Thyroid gland (tissue), 4 donors: ENCODE measurements around the gene HTR7. TPM values are rescaled to one million over a fixed set of nuclear protein-coding genes. Genes with fewer than 3 reads are reported as not detected.
A peak's percentile ranks its signal among the peaks of the same experiment; 100 is the strongest.
"Not testable (repeated sequence)": the region's sequence is repeated elsewhere in the genome, so short reads cannot be mapped to it uniquely, and the experiment has no call there.

Source experiments
- DNase-seq, 2 donors: peaks; one replicate each; pipeline ENCODE4 v3.0.0-alpha.2; 2019
- H3K27ac ChIP-seq, 3 donors: fragments of 200-600 bp; sonication (generic); 1 replicate in 2 of 3; 2 replicates in 1 of 3; pipeline ENCODE4 v1.5.1; 2016 to 2019; ENCODE audit warnings: mild to moderate bottlenecking in 1 of 3, moderate library complexity in 1 of 3
- H3K27me3 ChIP-seq: fragments of 200-600 bp; sonication (generic); one replicate; pipeline ENCODE4 v1.5.1; 2019
- H3K36me3 ChIP-seq, 2 donors: fragments of 200-600 bp; sonication (generic); one replicate each; pipeline ENCODE4 v1.5.1; 2016 to 2019
- H3K4me1 ChIP-seq, 2 donors: fragments of 200-600 bp; sonication (generic); one replicate each; pipeline ENCODE4 v1.5.1; 2017 to 2019
- H3K4me3 ChIP-seq, 3 donors: fragments of 200-600 bp; sonication (generic); replicated peaks in 1 of 3; 1 replicate in 2 of 3; 2 replicates in 1 of 3; pipeline ENCODE4 v1.5.1; 2016; ENCODE audit warnings: mild to moderate bottlenecking in 1 of 3
- H3K9me3 ChIP-seq: fragments of 200-600 bp; sonication (generic); one replicate; pipeline ENCODE4 v1.5.1; 2017
- POLR2A ChIP-seq, 2 donors: fragments of 450-650 bp; IDR thresholded peaks; one replicate each; pipeline ENCODE4 v1.6.1; 2017; ENCODE audit warnings: antibody characterized with exemption in 2 of 2, mild to moderate bottlenecking in 2 of 2, moderate library complexity in 1 of 2
- WGBS, 2 donors: methylation state at CpG; one replicate each; pipeline ENCODE4 v1.1.5; 2017; 5-methylcytosine and 5-hydroxymethylcytosine counted together
- intact Hi-C: fragments of 100-400 bp; cut with DNase I; formaldehyde crosslinking; loops from one replicate; pipeline ENCODE4 v1.15.1; 2023
- total RNA-seq, 4 donors: library from RNA; depleted of rRNA; stranded (reverse); fragments of >200 nt; gene quantifications; one replicate each; pipeline ENCODE4 v1.2.3, GENCODE V29; 2016
- TF ChIP-seq, protein P1 (sequence below), 6 experiments: fragments of 200-600 bp in 3 of 6; fragments of 450-650 bp in 3 of 6; sonication (generic) in 3 of 6; IDR thresholded peaks; one replicate each; pipeline ENCODE4 v1.5.1; 2016 to 2019; ENCODE audit warnings: antibody characterized with exemption in 6 of 6, mild to moderate bottlenecking in 2 of 6, inconsistent platforms in 1 of 6, moderate library complexity in 1 of 6

The HTR7 gene
- total RNA-seq, 4 donors from 2014 or later = 0.29 TPM; not detected in 3

- intact Hi-C loops = no loop called here
- Histone ChIP-seq H3K9me3 (no peaks in the 10 kb centered on the region), H3K27me3 (no peaks in the 10 kb centered on the region), H3K4me3 (no peak overlapping the region), H3K27ac (no peak overlapping the region), H3K4me1 (no peaks in the 10 kb centered on the region), H3K36me3 (peaks cover 19 to 27% of the 10 kb centered on the region in 2 donors)
- WGBS, 2 donors = 80 to 91% methylated on average over 3 of the region's 3 CpGs
- TF ChIP-seq, protein P1, sequence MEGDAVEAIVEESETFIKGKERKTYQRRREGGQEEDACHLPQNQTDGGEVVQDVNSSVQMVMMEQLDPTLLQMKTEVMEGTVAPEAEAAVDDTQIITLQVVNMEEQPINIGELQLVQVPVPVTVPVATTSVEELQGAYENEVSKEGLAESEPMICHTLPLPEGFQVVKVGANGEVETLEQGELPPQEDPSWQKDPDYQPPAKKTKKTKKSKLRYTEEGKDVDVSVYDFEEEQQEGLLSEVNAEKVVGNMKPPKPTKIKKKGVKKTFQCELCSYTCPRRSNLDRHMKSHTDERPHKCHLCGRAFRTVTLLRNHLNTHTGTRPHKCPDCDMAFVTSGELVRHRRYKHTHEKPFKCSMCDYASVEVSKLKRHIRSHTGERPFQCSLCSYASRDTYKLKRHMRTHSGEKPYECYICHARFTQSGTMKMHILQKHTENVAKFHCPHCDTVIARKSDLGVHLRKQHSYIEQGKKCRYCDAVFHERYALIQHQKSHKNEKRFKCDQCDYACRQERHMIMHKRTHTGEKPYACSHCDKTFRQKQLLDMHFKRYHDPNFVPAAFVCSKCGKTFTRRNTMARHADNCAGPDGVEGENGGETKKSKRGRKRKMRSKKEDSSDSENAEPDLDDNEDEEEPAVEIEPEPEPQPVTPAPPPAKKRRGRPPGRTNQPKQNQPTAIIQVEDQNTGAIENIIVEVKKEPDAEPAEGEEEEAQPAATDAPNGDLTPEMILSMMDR (IDR thresholded peaks at IDR 0.05) = no peak
- no peak for TF ChIP-seq POLR2A (IDR thresholded peaks at IDR 0.05)
- DNase-seq = no peak
Observed at GRCh38 chr10:90884431-90884830, 26.6 kb upstream of the HTR7 start.

DNA sequence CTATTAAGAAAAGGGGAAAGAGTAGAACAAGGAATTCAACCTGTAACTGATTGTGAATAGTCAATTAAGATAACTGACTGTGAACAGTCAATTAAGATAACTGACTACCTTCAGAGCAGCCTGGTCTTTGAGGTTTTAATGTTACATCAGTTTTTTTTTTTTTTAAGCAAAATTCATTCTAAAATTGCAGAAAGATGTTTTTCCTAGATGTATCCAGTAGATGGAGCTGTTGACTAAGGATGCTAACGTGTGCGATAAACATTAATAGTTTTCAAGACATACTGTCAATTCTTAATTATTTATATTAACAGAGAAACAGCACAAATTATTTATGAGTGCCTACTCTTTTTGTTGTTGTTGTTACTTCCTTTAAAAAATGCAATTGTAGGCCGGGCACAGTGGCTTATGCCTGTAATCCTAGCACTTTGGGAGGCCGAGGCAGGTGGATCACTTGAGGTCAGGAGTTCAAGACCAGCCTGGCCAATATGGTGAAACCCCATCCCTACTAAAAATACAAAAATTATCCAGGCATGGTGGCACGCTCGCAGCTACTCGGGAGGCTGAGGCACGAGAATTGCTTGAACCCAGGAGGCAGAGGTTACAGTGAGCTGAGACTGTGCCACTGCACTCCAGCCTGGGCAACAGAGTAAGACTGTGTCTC, 22.4 kb upstream of the HTR7 start:
- DNase-seq, H3K4me3 ChIP-seq, H3K9me3 ChIP-seq, H3K27ac ChIP-seq, intact Hi-C loops, H3K27me3 ChIP-seq, H3K4me1 ChIP-seq: not testable (repeated sequence)
- WGBS, 2 donors = 75 to 77% methylated on average over 8 of the region's 8 CpGs
- TF ChIP-seq, protein P1 (IDR thresholded peaks at IDR 0.05) = peak in 4 of 6 experiments; percentile 33 to 64 (median 54)
- peaks cover 6 to 10% of the 10 kb centered on the region in 2 donors for H3K36me3 ChIP-seq

- H3K4me1 ChIP-seq = no peaks in the 10 kb centered on the region
- no peaks in the 10 kb centered on the region for H3K27me3 ChIP-seq
- H3K4me3 ChIP-seq = no peak overlapping the region
- H3K36me3 ChIP-seq = peaks cover 6 to 10% of the 10 kb centered on the region in 2 donors
- H3K27ac ChIP-seq = no peak overlapping the region
- intact Hi-C loops = no loop called here
- no peaks in the 10 kb centered on the region for H3K9me3 ChIP-seq
- 87 to 91% methylated on average over 2 of the region's 2 CpGs for WGBS, 2 donors
- DNase-seq = no peak
- TF ChIP-seq, protein P1 (IDR thresholded peaks at IDR 0.05) = no peak
- TF ChIP-seq POLR2A (IDR thresholded peaks at IDR 0.05) = no peak
Observed at GRCh38 chr10:90879062-90879461, 21.2 kb upstream of the HTR7 start.

DNA sequence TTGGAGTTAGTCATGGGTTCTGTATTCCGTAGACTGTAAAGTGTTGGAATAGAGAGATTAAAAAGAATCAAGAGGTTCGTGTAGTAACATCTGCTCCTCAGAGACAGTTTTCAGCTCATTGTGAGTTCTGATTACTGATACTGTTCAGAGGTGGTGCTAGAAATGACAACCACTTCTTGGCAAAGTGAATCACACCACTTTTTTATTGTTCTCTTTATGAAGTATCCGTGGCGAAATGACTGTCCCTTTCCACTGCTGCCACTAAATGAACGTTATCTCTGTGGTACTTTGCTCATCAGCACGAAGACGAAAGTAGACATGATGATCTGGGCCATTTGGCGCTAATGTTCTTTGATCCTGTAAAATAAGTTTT, 14.8 kb upstream of the HTR7 start:
- 29 to 30% methylated on average over 8 of the region's 8 CpGs for WGBS, 2 donors
- Histone ChIP-seq H3K27ac (no peak overlapping the region), H3K27me3 (no peaks in the 10 kb centered on the region), H3K4me3 (peak overlapping the region in 1 of 3 donors; percentile 69), H3K36me3 (peaks cover 6 to 10% of the 10 kb centered on the region in 2 donors), H3K4me1 (peaks cover 7 to 8% of the 10 kb centered on the region in 2 donors), H3K9me3 (no peaks in the 10 kb centered on the region)
- TF ChIP-seq, protein P1 (IDR thresholded peaks at IDR 0.05) = no peak
- no peak for TF ChIP-seq POLR2A (IDR thresholded peaks at IDR 0.05)
- DNase-seq = no peak
- intact Hi-C loops = no loop called here

GRCh38 chr10:90871766-90872647, 14.2 kb upstream of the HTR7 start, which contains the start of gene RPP30:
TSS of gene RPP30 (plus strand) at chr10:90871974. CDS start at chr10:90871987, 13 bp downstream.
- H3K4me1 ChIP-seq = peaks cover 7 to 8% of the 10 kb centered on the region in 2 donors
- WGBS, 2 donors = 1% methylated on average over 28 to 38 of the region's 43 CpGs
- intact Hi-C loops = no loop called here
- peaks cover 3 to 10% of the 10 kb centered on the region in 2 donors for H3K36me3 ChIP-seq
- H3K9me3 ChIP-seq = no peaks in the 10 kb centered on the region
- H3K27ac ChIP-seq = peak within 1 kb of the TSS in 2 of 3 donors; percentile 52
- TF ChIP-seq POLR2A (IDR thresholded peaks at IDR 0.05) = peak in 1 of 2 donors; percentile 52
- TF ChIP-seq, protein P1 (IDR thresholded peaks at IDR 0.05) = no peak
- peak; percentile 81 to 84 for DNase-seq
- H3K27me3 ChIP-seq = no peaks in the 10 kb centered on the region
- H3K4me3 ChIP-seq = peak within 1 kb of the TSS; percentile 51 to 88 (median 69)
